GM12874 (cell line): Measurements from ENCODE around the gene CIPC.

Experiments
- TF ChIP-seq, protein P1 (sequence below): IDR thresholded peaks from 2 replicates; pipeline ENCODE4 v1.5.1; 2011; ENCODE audit warnings: low read depth, mild to moderate bottlenecking, control low read depth, low read length, moderate library complexity; ENCODE audit not compliant: insufficient read depth

The CIPC gene

DNA sequence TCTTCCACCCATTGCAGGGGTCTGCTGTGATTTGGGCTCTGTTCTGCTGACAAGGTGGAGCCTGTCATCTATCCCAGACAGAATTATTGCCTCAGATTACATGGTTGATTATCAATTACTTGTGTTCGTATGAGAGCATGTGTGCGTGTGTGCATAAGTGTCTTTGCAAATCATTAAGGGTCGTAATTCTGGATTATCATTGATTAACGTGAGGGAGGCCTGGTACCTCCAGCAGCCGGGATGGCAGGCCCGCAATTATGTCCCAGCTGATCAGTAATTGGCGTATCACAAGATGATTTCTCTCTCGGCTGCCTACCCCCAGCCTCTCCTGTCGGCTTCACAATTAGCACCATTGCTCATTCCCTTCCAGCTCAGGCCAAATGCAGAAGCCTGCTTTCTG is 39.9 kb upstream of the CIPC start:
- TF ChIP-seq, protein P1, sequence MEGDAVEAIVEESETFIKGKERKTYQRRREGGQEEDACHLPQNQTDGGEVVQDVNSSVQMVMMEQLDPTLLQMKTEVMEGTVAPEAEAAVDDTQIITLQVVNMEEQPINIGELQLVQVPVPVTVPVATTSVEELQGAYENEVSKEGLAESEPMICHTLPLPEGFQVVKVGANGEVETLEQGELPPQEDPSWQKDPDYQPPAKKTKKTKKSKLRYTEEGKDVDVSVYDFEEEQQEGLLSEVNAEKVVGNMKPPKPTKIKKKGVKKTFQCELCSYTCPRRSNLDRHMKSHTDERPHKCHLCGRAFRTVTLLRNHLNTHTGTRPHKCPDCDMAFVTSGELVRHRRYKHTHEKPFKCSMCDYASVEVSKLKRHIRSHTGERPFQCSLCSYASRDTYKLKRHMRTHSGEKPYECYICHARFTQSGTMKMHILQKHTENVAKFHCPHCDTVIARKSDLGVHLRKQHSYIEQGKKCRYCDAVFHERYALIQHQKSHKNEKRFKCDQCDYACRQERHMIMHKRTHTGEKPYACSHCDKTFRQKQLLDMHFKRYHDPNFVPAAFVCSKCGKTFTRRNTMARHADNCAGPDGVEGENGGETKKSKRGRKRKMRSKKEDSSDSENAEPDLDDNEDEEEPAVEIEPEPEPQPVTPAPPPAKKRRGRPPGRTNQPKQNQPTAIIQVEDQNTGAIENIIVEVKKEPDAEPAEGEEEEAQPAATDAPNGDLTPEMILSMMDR, result no peak

DNA sequence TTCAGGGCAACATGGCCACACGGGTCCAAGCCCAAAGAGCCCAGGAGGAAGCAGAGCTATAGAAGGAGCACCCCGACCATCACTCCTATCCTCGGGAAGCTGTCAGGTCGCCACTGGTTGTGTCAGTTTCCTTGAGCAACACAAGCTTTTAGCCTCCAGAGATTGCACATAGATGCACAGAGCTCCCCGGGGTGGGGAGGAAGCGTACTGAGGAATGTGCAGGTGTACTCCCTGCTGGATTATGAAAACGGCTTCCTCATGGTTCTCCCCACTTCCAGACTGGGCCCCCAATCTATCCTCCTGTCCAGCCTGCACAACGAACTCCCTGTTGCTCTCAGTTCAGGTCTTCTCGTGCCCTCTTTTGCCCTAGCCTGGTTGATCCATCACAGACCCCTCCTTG is 39.3 kb upstream of the CIPC start:
- TF ChIP-seq, protein P1, result no peak

DNA sequence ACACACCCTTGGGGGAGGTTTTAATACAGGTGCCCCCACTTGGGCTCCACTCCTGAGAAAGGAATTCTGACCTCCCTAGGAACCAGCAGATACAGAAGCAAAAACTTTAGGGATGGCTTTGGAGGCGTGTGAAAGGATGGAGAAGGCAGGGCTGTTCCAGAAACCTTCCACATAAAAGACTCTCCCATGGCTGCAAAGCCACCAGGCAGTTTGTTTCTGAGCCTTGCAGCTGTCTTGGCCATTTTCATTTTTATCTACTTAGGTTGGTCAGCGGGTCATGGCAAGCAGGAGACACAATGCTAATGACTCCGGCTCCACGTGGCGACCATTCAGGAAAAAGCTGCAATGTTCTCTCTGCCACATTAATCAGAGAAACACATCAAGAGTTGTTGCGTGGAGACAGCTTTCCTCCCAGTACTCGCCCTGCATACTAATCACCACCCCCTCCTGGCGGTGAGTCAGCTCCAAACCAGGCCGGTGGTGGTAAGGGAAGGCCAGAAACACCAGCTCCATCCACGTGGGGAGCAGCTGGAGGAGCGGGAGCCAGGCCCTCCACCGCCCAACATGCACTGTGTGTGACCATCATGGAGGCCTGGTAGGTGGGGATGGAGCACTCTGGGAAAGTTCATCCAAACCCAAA is 38.7 kb upstream of the CIPC start:
- TF ChIP-seq, protein P1, result no peak

DNA sequence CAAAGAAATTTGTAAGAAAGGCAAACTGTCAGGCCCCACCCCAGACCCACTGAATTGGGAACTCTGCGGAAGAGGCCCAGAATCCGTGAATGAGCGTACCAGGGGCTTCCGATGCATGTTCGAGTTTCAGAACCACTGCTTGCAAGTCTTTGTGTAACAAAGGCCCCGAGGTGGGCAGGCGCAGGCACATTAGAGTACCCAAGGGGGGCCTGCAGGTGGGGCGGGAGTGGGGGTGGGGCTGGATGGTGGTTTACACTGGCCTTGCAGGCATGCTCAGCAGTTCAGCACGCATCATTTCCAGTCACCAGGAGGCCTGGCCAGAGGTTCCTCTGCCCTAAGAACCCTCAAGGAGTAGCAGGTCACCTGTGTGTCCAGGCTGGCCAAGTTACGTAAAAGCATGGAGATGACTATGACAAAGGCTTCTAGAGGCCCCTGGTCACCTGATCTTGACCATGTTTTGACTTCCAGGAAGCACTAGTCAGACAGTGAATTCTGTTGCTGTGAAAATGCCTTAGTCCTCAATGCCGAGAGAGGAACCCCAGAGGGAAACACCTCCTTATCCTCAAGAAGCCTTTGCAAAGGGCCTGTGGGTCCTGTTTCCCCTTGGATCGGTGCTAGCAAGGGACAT is 36.3 kb upstream of the CIPC start:
- TF ChIP-seq, protein P1, result no peak

DNA sequence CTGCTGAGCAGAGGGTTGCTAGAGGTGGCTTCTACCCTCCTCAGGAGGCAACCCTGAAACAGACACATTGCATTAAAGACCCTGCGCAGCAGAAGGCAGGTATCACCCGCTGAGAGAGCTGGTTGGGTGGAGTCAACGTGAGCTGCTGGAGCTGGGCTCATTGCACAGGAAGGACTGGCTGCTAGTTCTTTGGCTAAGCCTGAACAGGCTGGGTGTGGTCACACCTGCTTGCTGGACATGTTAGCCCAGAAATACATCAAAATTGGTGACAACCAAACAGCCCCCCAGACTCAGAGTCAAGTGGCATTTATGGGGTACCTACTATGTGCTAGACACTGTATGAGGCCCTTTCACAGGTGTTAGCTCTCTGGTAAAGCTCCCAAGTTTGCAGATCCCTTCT is 35.8 kb upstream of the CIPC start:
- TF ChIP-seq, protein P1, result no peak

DNA sequence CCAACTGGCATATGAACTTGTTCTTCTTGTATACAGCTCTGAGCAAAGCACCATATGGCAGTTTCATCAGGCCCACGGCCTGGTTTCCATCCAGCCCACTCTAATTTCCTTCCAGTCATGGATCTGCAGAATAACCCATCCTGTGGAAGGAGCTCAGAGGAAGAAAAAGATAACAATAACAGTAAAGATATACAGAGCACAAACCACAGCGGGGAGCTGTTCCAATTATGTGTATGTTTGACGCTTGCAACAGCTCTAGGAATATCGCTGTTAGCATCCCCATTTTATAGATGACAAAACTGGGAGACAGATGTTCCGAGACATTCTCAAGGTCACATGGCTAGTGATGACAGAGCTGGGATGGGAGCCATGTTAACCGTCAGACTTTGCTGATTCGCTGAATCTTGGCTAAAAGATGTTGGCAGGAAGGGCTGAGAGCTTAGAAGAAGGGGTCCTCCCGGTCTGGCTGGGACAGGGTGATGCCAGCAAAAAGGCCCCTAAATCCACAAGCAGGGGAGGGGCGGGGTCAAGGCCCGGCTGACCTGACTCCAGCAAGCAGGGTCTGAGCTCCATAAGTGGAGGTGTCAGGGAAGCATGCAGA is 34.4 kb upstream of the CIPC start:
- TF ChIP-seq, protein P1, result no peak

DNA sequence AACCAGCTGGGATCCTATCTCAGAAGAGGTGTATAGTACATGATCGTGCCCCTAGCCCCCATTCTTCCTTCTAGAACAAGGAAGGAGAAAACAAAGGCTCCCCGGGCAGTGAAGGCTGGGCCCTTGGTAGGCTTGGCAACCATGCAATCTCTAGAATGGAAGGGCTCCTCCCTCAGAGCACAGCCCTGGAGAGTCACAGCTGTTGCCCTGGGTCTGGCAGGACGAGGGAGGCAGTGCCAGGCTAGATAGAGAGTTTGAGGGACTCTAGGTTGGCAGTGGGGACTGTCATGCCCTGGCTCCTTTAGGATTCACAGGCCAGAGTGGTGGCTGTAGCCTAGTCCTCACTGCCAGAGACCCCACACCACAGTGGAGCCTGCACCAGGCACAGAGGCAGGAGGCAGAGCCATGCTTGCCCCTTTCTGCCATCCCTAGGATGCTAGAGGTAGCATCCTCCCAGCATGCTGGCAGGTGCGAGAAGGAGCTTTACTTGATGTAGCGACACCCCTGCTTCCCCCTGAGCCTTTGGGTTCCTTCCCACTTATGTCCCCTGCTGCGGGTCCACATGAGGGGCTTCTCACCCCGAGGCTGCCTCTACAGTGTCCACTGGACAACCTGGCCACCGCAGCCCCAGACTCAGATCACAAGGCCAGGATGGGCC is 33.4 kb upstream of the CIPC start:
- TF ChIP-seq, protein P1, result no peak
